NCI-H524 treated with DMSO at 0.1 percent for 48 hours (cell line): ENCODE measurements around the gene MYL3.
"Not testable (repeated sequence)": the region's sequence is repeated elsewhere in the genome, so short reads cannot be mapped to it uniquely, and the experiment has no call there.

ENCODE experiments used
- DNase-seq: peaks from one replicate; lab custom pipeline; 2025; lab: John Stamatoyannopoulos, UW

MYL3 gene

GRCh38 chr3:46825450-46825849, 37.8 kb downstream of the MYL3 start:
- no peak for DNase-seq

- DNase-seq: no peak
Measured at GRCh38 chr3:46824211-46824970, 38.9 kb downstream of the MYL3 start.

- not testable (repeated sequence) for DNase-seq
Measured at GRCh38 chr3:46823314-46823713, 39.9 kb downstream of the MYL3 start.

GRCh38 chr3:46821553-46821952, 41.7 kb downstream of the MYL3 start:
- DNase-seq: no peak

- DNase-seq: no peak
Measured at GRCh38 chr3:46820852-46821251, 42.4 kb downstream of the MYL3 start.

- no peak for DNase-seq
Measured at GRCh38 chr3:46812237-46812791, 50.9 kb downstream of the MYL3 start.

GRCh38 chr3:46811615-46812236, 51.5 kb downstream of the MYL3 start:
- no peak for DNase-seq

- DNase-seq: not testable (repeated sequence)
Measured at GRCh38 chr3:46808766-46809165, 54.5 kb downstream of the MYL3 start.
